Measurements from ENCODE around the gene TMEM200A. TPM values are rescaled to one million over a fixed set of nuclear protein-coding genes. Genes with fewer than 3 reads are reported as not detected.

TMEM200A gene
- total RNA-seq, 4 donors from 2014 or later = 0.76 to 1.2 (median 0.93) TPM

DNA sequence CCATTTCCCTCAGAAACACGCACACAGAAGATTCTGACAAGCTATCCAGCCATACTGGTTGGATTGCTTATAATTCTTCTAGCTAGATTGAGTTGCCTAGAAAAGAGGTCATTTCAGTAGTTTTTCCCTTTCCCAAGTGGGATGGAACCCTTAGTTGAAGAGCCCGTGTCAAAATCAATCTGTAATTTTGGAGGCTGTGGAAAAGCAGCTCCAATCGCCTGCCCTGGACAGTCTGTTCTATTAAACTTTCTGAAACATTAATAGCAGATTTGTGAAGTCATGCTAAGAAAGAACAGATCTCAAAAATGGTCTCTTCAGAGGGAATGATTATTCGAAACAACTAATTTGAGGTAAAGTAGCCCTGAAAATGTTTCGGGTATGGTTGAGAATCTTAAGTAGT is 29.3 kb downstream of the TMEM200A start:
- no peaks in the 10 kb centered on the region for H3K9me3 ChIP-seq
- TF ChIP-seq CTCF (IDR thresholded peaks at IDR 0.05) (no peak), POLR2AphosphoS5 (IDR thresholded peaks at IDR 0.05) (no peak), EP300 (IDR thresholded peaks at IDR 0.05) (no peak), POLR2A (IDR thresholded peaks at IDR 0.05) (no peak)
- WGBS = 90% methylated on average over 5 of the region's 5 CpGs
- peaks cover 8% of the 10 kb centered on the region for H3K4me1 ChIP-seq
- peak overlapping the region; percentile 27 for H3K27ac ChIP-seq
- no peaks in the 10 kb centered on the region for H3K36me3 ChIP-seq
- H3K27me3 ChIP-seq = no peaks in the 10 kb centered on the region
- DNase-seq (ENCODE audit: low spot score in 2 of 2) = no peak
- no peak overlapping the region for H3K4me3 ChIP-seq

GRCh38 chr6:130396722-130397121 is 30.9 kb downstream of the TMEM200A start:
- WGBS = 21% methylated on average over 2 of the region's 2 CpGs
- Histone ChIP-seq H3K27ac (no peak overlapping the region), H3K4me3 (no peak overlapping the region), H3K4me1 (peaks cover 8% of the 10 kb centered on the region), H3K27me3 (no peaks in the 10 kb centered on the region), H3K36me3 (no peaks in the 10 kb centered on the region), H3K9me3 (no peaks in the 10 kb centered on the region)
- DNase-seq (ENCODE audit: low spot score in 2 of 2) = no peak
- no peak for TF ChIP-seq POLR2AphosphoS5 (IDR thresholded peaks at IDR 0.05)
- no peak for TF ChIP-seq CTCF (IDR thresholded peaks at IDR 0.05)
- TF ChIP-seq EP300 (IDR thresholded peaks at IDR 0.05) = no peak
- no peak for TF ChIP-seq POLR2A (IDR thresholded peaks at IDR 0.05)

- Histone ChIP-seq H3K4me3 (no peak overlapping the region), H3K27me3 (no peaks in the 10 kb centered on the region), H3K27ac (no peak overlapping the region), H3K36me3 (no peaks in the 10 kb centered on the region), H3K4me1 (no peaks in the 10 kb centered on the region), H3K9me3 (no peaks in the 10 kb centered on the region)
- WGBS = 81% methylated on average over 2 of the region's 2 CpGs
- TF ChIP-seq EP300 (IDR thresholded peaks at IDR 0.05) = no peak
- no peak for DNase-seq (ENCODE audit: low spot score in 2 of 2)
These were observed 39.7 kb downstream of the TMEM200A start for GRCh38 chr6:130405549-130405948.

GRCh38 chr6:130407032-130407431 is 41.2 kb downstream of the TMEM200A start:
- DNase-seq (ENCODE audit: low spot score in 2 of 2) = no peak
- Histone ChIP-seq H3K27ac (no peak overlapping the region), H3K4me1 (no peaks in the 10 kb centered on the region), H3K9me3 (no peaks in the 10 kb centered on the region), H3K36me3 (no peaks in the 10 kb centered on the region), H3K27me3 (no peaks in the 10 kb centered on the region), H3K4me3 (no peak overlapping the region)
- TF ChIP-seq POLR2A (IDR thresholded peaks at IDR 0.05) (no peak), CTCF (IDR thresholded peaks at IDR 0.05) (no peak), EP300 (IDR thresholded peaks at IDR 0.05) (no peak), POLR2AphosphoS5 (IDR thresholded peaks at IDR 0.05) (no peak)
- WGBS = 70% methylated on average over 3 of the region's 3 CpGs

- H3K27me3 ChIP-seq = no peaks in the 10 kb centered on the region
- no peak overlapping the region for H3K4me3 ChIP-seq
- H3K27ac ChIP-seq = no peak overlapping the region
- no peaks in the 10 kb centered on the region for H3K9me3 ChIP-seq
- TF ChIP-seq POLR2AphosphoS5 (IDR thresholded peaks at IDR 0.05) = no peak
- no peak for TF ChIP-seq POLR2A (IDR thresholded peaks at IDR 0.05)
- TF ChIP-seq EP300 (IDR thresholded peaks at IDR 0.05) = no peak
- no peak for TF ChIP-seq CTCF (IDR thresholded peaks at IDR 0.05)
- no peak for DNase-seq (ENCODE audit: low spot score in 2 of 2)
- no peaks in the 10 kb centered on the region for H3K36me3 ChIP-seq
- no peaks in the 10 kb centered on the region for H3K4me1 ChIP-seq
- WGBS = 37% methylated on average over 2 of the region's 2 CpGs
These were observed 43.7 kb downstream of the TMEM200A start for GRCh38 chr6:130409418-130410100.

DNA sequence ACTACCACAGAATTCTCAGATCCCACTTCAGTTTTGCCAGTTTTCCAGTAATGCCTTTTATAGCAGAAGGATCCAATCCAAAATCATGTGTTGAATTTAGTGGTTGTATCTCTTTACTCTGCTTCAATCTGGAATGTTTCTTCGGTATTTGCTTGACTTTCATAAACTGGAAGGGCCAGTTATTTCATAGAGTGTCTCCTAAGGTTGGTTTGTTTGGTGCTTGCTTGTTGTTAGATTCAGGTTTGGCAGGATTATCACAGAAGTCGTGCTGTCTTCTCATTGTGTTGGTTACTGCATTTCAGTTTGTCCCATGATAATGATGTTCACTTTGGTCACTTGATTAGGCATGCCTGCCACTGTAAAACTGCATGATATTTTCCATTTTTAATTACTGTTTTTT is 45.7 kb downstream of the TMEM200A start:
- no peak overlapping the region for H3K27ac ChIP-seq
- no peaks in the 10 kb centered on the region for H3K27me3 ChIP-seq
- TF ChIP-seq EP300 (IDR thresholded peaks at IDR 0.05) (no peak), POLR2AphosphoS5 (IDR thresholded peaks at IDR 0.05) (no peak), POLR2A (IDR thresholded peaks at IDR 0.05) (no peak)
- DNase-seq (ENCODE audit: low spot score in 2 of 2) = no peak
- H3K36me3 ChIP-seq = no peaks in the 10 kb centered on the region
- no peak overlapping the region for H3K4me3 ChIP-seq
- H3K4me1 ChIP-seq = no peaks in the 10 kb centered on the region
- no peaks in the 10 kb centered on the region for H3K9me3 ChIP-seq
- 48% methylated on average over 2 of the region's 2 CpGs for WGBS
